C4-2B (cell line): ENCODE results near the gene RBM45.
"Not testable (repeated sequence)": the region's sequence is repeated elsewhere in the genome, so short reads cannot be mapped to it uniquely, and the experiment has no call there.

Source experiments
- H3K27ac ChIP-seq: fragments of 450-650 bp; 2 replicates; pipeline ENCODE4 v1.5.1; 2017
- ZFX ChIP-seq: fragments of 450-650 bp; IDR thresholded peaks from 2 replicates; pipeline ENCODE4 v1.6.1; 2017
- TF ChIP-seq, protein P1 (sequence below): fragments of 450-650 bp; conservative IDR thresholded peaks from 2 replicates; pipeline ENCODE4 v1.5.1; 2017; ENCODE audit warnings: mild to moderate bottlenecking

The RBM45 gene

GRCh38 chr2:178072383-178073301 is 39.6 kb upstream of the RBM45 start, which contains the start of gene PDE11A:
TSS of gene PDE11A (minus strand) at chr2:178072777. CDS start at chr2:178072437, 340 bp downstream.
- TF ChIP-seq, protein P1, sequence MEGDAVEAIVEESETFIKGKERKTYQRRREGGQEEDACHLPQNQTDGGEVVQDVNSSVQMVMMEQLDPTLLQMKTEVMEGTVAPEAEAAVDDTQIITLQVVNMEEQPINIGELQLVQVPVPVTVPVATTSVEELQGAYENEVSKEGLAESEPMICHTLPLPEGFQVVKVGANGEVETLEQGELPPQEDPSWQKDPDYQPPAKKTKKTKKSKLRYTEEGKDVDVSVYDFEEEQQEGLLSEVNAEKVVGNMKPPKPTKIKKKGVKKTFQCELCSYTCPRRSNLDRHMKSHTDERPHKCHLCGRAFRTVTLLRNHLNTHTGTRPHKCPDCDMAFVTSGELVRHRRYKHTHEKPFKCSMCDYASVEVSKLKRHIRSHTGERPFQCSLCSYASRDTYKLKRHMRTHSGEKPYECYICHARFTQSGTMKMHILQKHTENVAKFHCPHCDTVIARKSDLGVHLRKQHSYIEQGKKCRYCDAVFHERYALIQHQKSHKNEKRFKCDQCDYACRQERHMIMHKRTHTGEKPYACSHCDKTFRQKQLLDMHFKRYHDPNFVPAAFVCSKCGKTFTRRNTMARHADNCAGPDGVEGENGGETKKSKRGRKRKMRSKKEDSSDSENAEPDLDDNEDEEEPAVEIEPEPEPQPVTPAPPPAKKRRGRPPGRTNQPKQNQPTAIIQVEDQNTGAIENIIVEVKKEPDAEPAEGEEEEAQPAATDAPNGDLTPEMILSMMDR = no peak
- no peak for TF ChIP-seq ZFX
- H3K27ac ChIP-seq = peak within 1 kb of the TSS; percentile 31

DNA sequence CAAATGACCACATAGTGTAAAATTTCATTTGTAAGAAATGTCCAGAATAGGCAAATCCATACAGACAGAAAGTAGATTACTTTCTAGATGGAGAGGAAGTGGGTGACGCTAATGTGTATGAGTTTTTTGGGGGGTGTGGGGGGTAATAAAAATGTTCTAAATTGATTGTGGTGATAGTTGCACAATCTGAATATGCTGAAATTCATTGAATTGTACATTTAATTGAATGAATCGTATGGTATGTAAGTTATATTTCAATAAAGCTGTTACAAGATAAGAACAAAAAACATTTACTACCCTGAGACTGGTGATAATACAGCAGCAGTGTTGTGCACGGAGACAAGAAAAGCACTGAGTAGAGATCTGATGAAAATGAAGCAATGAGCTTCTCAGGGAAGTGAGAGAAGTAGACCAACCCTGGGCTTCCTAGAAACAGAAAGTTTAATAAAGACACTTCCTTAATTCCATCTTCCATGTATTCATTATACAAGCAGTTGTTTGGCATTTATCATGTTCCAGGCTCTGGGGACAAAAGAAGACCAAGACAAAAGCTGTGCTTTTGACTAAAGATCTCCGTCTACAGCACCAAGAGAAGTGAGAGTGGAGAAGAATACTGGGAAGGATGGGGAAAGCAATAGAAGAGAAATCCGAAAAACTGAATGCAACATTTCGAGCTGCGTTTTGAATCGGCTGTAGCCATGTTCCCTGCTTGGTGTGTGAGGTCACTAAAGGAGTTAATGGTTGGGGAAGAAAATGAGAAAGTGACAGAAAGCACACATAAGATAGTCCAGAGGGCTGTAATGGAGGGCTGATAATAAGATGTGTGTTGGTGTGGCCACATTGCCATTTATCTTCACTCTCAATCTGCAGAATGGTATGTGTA is 37.9 kb upstream of the RBM45 start:
- TF ChIP-seq, protein P1 = no peak
- no peak for TF ChIP-seq ZFX
- H3K27ac ChIP-seq = no peak overlapping the region

GRCh38 chr2:178075006-178075326 is 37.3 kb upstream of the RBM45 start:
- no peak for TF ChIP-seq ZFX
- TF ChIP-seq, protein P1 = no peak
- H3K27ac ChIP-seq = no peak overlapping the region

GRCh38 chr2:178076130-178076529 is 36.1 kb upstream of the RBM45 start:
- H3K27ac ChIP-seq = no peak overlapping the region
- TF ChIP-seq, protein P1 = no peak
- TF ChIP-seq ZFX = no peak

GRCh38 chr2:178079279-178079678 is 33.0 kb upstream of the RBM45 start:
- H3K27ac ChIP-seq = not testable (repeated sequence)

- no peak for TF ChIP-seq ZFX
- TF ChIP-seq, protein P1 = no peak
- H3K27ac ChIP-seq = no peak overlapping the region
Observed at GRCh38 chr2:178082408-178083045, 29.7 kb upstream of the RBM45 start.

DNA sequence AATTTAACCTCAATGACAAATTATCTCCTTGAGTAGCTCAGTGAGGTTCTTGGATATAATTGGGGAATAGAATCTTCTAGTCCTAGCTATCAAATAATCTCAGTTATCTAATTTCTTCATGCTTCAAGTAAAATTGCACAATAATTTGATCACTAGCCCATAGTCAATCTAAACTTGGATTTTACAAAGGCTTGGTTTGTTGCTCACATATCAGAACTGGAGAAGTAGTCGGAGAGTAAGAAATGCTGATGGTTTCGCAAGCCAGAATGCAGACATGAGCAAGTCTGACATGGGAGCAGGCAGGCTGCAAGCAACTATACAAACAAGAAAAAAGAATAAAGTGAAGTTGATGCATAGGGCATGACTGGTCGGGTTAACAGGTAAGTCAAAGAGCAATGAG is 28.0 kb upstream of the RBM45 start:
- H3K27ac ChIP-seq = no peak overlapping the region
- TF ChIP-seq, protein P1 = no peak
- no peak for TF ChIP-seq ZFX
